GM13976 (cell line): ENCODE data around the gene DOCK8.

ENCODE experiments used
- DNase-seq: peaks from one replicate; pipeline ENCODE4 v3.0.0; 2012; ENCODE audit warnings: low spot score
- in situ Hi-C: fragments of 300-500 bp; cut with MboI; formaldehyde crosslinking; loops from one replicate; pipeline ENCODE4 v1.12.0; 2022; ENCODE audit warnings: low sequenced_read_pairs, mixed read lengths, inconsistent platforms; ENCODE audit not compliant: unreplicated experiment
- TF ChIP-seq, protein P1 (sequence below): IDR thresholded peaks from 2 replicates; pipeline ENCODE4 v1.5.1; 2012; ENCODE audit warnings: borderline replicate concordance, mild to moderate bottlenecking; ENCODE audit not compliant: insufficient read depth; ENCODE audit errors: extremely low read depth, missing control alignments, control extremely low read depth

DOCK8 gene

DNA sequence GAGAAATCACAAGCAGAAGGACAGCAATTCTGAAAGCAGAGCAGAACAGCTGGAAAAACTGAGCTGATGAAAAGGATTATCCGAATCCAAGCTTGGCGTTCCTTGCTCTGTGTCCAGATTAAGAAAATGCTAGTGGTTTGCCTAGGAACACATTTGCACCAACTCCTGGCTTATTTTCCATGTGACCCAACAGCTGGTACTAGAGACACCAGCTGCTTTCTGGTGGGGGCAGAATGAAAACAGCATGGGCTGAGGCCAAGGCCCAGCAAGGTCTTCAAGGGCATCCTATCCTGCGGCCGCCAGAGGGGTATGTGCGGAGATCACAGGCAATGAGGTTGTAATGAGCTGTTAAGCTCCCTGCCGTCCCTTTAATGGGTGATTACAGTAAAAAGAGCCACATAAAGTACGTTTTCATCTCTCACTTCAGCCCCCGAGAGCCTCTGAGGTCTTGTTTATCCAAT, 131.5 kb downstream of the DOCK8 start:
- DNase-seq, result no peak
- in situ Hi-C loops, result no loop called here
- TF ChIP-seq, protein P1, sequence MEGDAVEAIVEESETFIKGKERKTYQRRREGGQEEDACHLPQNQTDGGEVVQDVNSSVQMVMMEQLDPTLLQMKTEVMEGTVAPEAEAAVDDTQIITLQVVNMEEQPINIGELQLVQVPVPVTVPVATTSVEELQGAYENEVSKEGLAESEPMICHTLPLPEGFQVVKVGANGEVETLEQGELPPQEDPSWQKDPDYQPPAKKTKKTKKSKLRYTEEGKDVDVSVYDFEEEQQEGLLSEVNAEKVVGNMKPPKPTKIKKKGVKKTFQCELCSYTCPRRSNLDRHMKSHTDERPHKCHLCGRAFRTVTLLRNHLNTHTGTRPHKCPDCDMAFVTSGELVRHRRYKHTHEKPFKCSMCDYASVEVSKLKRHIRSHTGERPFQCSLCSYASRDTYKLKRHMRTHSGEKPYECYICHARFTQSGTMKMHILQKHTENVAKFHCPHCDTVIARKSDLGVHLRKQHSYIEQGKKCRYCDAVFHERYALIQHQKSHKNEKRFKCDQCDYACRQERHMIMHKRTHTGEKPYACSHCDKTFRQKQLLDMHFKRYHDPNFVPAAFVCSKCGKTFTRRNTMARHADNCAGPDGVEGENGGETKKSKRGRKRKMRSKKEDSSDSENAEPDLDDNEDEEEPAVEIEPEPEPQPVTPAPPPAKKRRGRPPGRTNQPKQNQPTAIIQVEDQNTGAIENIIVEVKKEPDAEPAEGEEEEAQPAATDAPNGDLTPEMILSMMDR, result no peak

DNA sequence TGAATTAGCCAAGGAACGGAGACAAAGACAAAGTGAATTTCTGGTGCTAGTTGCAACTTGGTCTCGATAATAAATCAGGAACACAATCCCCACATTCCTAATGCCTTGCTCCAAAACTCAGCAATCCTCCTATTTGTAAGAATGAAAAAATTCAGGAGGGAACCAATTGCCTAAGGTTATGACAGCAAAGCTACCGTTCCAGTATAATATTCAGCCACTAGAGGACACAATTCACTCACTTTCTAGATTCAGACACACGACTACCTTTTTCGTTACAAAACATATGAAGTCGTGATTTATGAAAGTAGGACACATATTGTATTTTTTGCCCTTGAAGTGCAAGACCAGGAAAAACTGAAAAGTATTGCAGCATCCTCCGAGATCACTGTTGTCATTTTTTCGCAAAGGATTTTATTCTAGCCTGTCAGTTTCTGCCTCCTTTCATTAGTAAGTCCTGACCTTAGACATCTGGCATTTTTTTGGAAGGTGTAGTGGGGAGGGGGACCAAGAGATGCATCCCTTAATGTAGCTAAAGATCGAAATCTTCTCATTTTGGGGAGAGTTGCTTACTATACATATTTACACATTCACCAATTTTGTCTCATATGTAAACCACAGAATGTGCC, 133.1 kb downstream of the DOCK8 start:
- in situ Hi-C loops, result no loop called here
- no peak for DNase-seq
- TF ChIP-seq, protein P1, result no peak

DNA sequence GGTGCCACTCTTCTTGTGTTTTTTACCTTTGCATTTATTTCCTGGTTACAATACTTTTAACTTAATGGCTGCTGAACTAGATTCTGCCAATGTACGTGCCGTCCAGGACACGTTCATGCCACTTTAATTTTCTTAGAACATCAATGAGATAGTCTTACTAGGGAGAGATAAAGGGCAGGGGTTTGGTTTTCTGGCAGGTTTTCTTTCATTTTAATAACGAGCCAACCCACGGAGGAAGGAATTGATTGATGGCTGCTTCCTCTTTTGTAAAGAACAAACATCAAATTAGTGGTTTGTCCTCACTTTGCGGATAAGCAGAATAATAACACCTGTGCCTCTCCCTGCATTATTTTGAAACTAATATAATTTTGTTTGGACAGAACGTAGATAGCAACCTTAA, 135.7 kb downstream of the DOCK8 start:
- TF ChIP-seq, protein P1, result no peak
- DNase-seq, result no peak
- in situ Hi-C loops, result no loop called here

DNA sequence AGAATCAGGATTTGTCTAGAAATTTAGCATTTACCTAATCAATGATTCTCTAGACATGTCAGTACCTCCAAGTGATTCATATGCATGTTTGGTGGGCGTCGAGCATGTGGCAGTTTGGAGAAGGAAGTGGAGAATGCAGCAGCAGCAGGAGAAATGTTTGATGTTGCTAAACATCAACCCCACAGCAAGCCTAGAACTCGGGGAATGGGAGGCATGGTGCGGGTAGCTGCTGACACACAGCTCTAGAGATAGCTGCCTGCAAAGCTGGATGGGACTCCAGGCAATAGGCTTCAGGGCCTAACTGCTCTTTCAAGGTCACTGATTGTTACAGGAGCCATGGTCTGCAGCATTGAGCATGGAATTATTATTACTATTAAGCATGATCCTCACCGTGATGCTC, 137.3 kb downstream of the DOCK8 start:
- DNase-seq, result no peak
- in situ Hi-C loops, result no loop called here
- TF ChIP-seq, protein P1, result no peak

DNA sequence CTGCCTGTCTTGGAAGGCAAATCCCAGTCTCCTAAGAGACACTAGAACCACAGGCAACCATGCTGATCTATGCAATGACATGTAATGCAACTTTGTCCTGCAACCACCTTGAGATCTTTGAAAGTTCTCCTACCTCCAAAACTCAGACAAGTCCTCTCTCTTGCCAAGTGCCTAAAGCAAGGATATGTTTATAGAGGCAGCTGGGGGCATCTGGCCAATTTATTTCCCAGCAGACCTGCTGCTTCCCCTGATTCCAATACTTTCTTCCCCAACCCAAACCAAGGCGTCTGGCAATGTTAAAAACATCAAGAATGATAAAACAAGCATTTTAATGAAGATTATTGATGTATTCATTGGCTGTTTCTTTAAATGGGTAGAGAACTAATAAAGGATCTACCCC, 138.4 kb downstream of the DOCK8 start:
- DNase-seq, result no peak
- in situ Hi-C loops, result no loop called here
- TF ChIP-seq, protein P1, result no peak

DNA sequence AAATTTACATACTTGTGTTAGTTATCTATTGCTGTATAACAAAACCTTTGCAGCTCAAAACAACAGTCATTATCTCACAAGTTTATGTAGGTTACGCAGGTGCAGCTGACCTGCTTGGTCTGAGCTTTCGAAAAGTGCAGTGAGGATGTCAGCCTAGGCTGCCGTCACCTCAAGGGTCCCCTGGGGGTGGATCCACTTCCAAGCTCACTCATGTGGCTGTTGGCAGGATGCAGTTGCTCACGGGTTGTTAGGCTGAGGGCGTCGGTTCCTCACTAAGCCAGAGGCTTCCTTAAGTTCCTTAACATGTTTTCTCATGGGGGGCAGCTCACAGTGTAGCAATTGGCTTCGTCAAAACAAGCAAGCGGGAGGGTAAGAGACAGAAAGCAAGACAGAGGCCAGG, 139.8 kb downstream of the DOCK8 start:
- DNase-seq, result no peak
- in situ Hi-C loops, result no loop called here
- TF ChIP-seq, protein P1, result no peak
